ENCODE measurements around the gene ANO9.

Gene ANO9

GRCh38 chr11:382081-382629, 59.7 kb downstream of the ANO9 start:
- DNase-seq (ENCODE audit: low read depth) = no peak

- no peak for DNase-seq (ENCODE audit: low read depth)
Measured at GRCh38 chr11:381501-382072, 60.2 kb downstream of the ANO9 start.

GRCh38 chr11:380996-381395, 60.8 kb downstream of the ANO9 start:
- DNase-seq (ENCODE audit: low read depth) = no peak

- no peak for DNase-seq (ENCODE audit: low read depth)
Measured at GRCh38 chr11:380491-380890, 61.3 kb downstream of the ANO9 start.

- DNase-seq (ENCODE audit: low read depth) = no peak
Measured at GRCh38 chr11:380095-380480, 61.7 kb downstream of the ANO9 start.

GRCh38 chr11:379205-380094, 62.4 kb downstream of the ANO9 start:
- no peak for DNase-seq (ENCODE audit: low read depth)

GRCh38 chr11:377883-378500, 63.8 kb downstream of the ANO9 start:
- no peak for DNase-seq (ENCODE audit: low read depth)

- DNase-seq (ENCODE audit: low read depth) = no peak
Measured at GRCh38 chr11:377174-377865, 64.5 kb downstream of the ANO9 start.

- DNase-seq (ENCODE audit: low read depth) = no peak
Measured at GRCh38 chr11:376531-377173, 65.2 kb downstream of the ANO9 start.

GRCh38 chr11:375065-376025, 66.5 kb downstream of the ANO9 start:
- no peak for DNase-seq (ENCODE audit: low read depth)

- no peak for DNase-seq (ENCODE audit: low read depth)
Measured at GRCh38 chr11:373716-374551, 67.9 kb downstream of the ANO9 start.

GRCh38 chr11:372809-373715, 68.7 kb downstream of the ANO9 start:
- no peak for DNase-seq (ENCODE audit: low read depth)

GRCh38 chr11:371716-372590, 69.9 kb downstream of the ANO9 start:
- no peak for DNase-seq (ENCODE audit: low read depth)

- DNase-seq (ENCODE audit: low read depth) = no peak
Measured at GRCh38 chr11:371051-371450, 70.8 kb downstream of the ANO9 start.

GRCh38 chr11:370070-370941, 71.5 kb downstream of the ANO9 start:
- DNase-seq (ENCODE audit: low read depth) = no peak

- peak; percentile 45 for DNase-seq (ENCODE audit: low read depth)
Measured at GRCh38 chr11:369336-370018, 72.3 kb downstream of the ANO9 start, which contains the start of gene B4GALNT4. B4GALNT4 (plus strand) TSS chr11:369499; CDS start chr11:369804, 305 bp downstream.

Data from iris pigment epithelial cell (primary cell).